CD4-positive, alpha-beta T cell treated with Interleukin-6 at 100 ng/mL for 8 hours (primary cell): ENCODE measurements around the gene MRPL42.
"Not testable (repeated sequence)": the region's sequence is repeated elsewhere in the genome, so short reads cannot be mapped to it uniquely, and the experiment has no call there.

Experiments
- DNase-seq: peaks from one replicate; pipeline ENCODE4 v3.0.0-alpha.2; 2020; ENCODE audit warnings: mixed read lengths, low spot score

MRPL42 gene

DNA sequence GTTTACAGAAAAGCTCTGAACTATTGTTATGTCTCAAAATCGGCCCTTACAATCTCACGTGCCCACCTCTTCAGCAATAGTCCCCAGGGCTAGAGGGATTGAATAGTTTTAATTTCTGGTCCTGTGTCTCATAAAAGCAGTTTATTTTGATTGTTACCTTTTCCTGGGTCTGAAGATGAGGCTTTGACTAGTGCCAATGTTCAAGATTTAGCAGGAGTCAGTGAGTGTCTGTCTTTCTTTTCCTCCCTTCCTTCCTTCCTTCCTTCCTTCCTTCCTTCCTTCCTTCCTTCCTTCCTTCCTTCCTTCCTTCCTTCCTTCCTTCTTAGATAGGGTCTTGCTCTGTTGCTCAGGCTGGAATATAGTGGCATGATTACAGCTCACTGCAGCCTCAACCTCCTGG is 80.5 kb downstream of the MRPL42 start:
- DNase-seq, result no peak

DNA sequence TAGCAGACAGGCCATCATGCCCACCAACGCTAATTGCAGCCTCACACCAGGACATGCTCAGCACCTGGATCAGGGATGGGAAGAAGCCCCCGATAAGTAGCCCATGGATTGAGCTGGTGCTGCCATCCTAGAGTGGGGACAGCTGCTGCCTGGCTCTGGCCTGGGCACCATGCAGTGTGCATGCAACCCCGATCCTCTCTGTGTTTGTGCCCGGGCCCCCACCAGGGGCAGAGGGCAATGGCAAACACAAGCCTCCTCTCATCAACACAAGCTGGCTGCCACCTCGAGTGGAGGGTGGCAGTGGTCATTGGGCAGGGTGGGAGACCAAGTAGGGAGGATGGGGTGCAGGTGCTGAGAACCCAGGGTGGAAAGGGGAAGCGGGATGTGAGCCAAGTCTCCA is 81.9 kb downstream of the MRPL42 start:
- DNase-seq, result no peak

DNA sequence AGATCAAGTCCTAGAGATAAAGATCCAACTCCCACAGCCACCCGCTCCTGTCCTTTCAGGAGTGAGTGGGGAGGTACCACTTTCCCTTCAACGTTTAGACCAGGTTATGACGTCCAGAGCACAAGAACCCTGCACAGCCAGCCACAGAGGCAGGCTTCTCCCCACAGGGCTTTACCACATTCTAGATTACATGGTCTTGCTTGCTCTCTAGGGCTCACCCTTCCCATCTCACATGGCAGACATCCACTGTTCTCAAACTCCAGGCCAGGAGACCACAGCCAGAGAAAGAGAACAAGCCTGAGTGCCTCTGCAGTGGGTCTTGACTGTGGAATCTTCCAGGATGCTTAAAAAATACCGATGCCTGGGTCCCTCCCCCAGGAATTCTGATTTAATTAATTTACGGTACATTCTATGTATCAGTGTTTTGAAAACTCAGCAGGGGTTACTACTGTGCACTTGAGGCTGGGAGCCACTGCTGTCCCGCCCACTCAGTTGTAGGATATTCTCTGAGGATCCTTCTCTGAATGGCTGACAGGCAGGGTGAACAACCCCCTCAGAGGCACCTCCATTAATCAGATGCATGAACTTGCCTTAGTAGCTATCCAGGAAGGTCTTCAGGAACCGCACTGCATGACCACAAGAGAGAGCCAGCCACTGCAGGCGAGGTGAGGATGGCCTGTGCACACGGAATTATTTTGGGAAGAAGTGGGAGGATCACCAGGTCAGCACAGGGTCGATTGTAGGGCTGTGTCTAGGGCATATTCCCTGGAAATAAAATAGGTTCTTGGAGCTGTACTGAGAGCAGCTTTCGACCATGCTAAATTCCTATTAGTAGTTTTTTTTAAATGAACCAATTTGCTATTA is 83.7 kb downstream of the MRPL42 start:
- DNase-seq, result no peak

DNA sequence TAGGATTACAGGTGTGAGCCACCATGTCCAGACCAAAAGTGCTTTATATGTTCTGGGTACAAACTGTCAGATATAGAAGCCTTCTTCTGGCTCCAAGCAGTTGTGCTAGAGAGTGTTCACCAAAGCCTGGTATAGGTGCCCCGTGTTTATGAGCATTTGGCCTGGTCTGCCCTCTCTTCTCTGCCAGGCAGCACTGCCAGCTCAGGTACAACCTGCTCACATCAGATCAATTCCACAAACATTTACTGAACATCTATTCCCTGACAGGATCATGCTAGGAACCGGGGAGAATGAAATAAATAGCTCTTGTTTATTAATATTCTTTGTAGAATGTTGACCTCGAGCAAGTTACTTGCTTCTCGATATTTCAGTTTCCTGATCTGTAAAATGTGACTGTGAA is 85.1 kb downstream of the MRPL42 start:
- DNase-seq, result no peak

DNA sequence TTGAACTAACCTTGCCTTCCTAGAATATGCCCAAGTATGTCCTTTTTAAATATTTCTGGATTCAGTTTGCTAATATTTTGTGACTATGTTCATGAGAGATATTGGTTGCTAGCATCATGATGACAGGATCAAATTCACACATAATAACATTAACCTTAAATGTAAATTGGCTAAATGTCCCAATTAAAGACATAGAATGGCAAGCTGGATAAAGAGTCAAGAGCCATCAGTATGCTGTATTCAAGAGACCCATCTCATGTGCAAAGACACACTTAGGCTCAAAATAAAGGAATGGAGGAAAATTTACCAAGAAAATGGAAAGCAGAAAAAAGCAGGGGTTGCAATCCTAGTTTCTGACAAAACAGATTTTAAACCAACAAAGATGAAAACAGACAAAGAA is 90.6 kb downstream of the MRPL42 start:
- not testable (repeated sequence) for DNase-seq

DNA sequence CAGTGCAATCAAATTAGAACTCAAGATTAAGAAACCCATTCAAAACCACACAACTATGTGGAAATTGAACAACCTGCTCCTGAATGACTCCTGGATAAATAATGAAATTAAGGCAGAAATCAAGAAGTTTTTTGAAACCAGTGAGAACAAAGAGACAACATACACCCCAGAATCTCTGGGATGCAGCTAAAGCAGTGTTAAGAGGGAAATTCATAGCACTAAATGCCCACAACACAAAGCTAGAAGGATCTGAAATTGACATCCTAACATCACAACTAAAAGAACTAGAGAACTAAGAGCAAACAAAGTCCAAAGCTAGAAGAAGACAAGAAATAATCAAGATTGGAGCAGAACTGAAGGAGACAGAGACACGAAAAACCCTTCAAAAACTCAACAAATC is 91.4 kb downstream of the MRPL42 start:
- not testable (repeated sequence) for DNase-seq

DNA sequence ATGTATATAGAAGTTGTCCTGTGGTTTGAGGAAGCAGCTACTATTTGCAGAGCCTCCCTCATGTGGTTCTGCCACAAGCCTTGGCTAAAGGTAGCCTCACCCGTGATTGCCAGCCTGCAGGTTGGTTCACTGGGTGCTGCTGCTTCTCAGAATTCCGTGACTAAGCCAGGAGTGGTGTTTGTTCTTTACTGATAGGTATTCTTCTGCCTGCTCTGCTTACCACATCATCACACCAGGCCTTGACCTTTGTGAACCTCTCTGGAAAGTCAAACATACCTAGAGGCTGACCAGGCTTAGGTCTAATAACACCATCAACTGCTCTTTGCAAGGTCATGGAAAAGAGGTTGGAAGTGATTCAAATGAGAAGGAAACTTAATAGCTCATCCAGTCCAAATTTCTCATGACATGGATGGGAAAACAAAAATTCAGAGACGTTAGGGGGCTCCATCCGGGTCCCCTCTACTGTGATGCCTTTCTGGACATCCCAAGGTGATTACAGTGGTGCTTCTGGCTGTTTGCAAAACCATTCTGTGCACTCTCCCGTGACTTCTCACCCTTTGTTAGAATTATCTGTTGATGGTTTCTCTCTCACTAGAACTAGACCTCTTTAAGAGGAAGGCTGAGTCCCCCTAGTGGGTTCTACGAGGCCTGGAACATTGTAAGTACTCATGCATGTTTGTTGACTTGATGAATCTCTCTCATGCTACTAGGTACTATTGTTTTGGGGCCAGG is 96.7 kb downstream of the MRPL42 start:
- no peak for DNase-seq

DNA sequence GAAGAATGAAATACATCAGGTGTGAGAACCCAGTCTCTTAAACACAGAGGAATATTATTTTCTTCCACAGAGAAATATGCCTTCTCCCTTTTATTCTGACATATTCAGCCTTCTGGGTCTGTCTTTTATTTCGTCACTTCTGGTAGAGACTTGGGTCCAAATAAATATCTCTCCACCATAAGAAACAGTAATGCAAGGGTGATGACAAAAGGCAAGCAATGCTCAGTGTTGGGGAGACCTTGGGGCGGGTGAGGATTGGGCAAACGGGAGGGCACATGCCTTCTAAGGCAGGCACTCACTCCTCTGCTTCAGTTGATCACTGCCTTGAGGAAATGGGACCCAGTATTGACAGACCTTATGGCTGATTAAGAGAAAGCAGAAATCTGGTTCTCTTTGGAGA is 98.4 kb downstream of the MRPL42 start:
- no peak for DNase-seq
